ENCODE data around the gene ALDH16A1.

ALDH16A1 gene

GRCh38 chr19:49425178-49425577 is 27.8 kb upstream of the ALDH16A1 start, which contains the start of gene GFY:
GFY (plus strand) TSS chr19:49425388; CDS start chr19:49426431, 1,043 bp downstream.
- no peak for DNase-seq

- DNase-seq, result no peak
Measured at GRCh38 chr19:49425922-49426592, 27.0 kb upstream of the ALDH16A1 start.

DNA sequence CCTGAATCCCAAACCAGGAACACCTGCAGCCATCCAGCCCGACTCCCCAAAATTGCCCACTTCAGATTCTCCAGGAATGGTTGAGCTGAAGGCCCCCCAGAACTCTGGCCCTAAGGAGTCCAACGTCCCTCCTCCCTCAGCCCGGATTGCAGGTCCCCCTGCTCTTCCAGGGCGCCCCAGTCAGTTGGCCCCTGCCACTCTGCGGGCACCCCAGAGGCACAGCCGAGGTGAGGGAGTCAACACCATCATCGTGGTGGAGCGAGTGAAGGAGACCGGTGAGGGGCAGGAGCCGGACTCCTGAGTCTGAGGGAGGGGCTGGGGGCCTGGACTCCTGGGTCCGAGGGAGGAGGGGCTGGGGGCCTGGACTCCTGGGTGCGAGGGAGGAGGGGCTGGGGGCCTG is 25.7 kb upstream of the ALDH16A1 start:
- DNase-seq, result no peak

DNA sequence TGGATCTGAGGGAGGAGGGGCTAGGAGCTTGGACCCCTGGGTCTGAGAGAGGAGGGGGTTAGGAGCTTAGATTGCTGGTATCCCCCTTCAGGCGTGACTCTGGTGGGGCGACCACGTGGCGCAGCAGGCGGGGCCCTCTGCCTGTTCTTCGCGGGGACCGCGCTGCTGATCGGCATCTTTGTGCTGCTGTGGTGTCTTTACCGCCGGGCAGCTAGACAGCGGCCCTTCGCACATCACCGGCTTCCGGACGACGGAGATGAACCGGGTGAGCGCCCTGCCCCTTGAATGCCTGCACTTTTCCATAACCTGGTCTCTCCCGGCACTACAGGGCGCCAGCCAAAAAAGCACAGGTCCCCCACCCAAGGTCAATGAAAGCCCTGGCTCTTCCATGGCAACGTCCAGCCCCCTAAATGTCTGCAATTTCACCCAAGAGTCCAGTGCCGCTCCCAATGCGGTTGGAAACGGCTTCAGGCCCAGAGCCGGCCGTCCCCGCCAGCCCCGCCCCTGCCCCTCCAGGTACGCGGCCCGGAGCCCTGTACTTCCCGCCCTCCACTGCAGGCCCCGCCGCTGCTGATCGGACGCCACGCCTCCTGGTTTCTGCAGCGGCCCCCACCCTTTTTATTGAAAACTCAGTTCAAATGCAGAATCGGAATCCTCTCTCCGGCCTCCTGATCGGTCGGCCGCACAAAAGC is 25.0 kb upstream of the ALDH16A1 start:
- no peak for DNase-seq

DNA sequence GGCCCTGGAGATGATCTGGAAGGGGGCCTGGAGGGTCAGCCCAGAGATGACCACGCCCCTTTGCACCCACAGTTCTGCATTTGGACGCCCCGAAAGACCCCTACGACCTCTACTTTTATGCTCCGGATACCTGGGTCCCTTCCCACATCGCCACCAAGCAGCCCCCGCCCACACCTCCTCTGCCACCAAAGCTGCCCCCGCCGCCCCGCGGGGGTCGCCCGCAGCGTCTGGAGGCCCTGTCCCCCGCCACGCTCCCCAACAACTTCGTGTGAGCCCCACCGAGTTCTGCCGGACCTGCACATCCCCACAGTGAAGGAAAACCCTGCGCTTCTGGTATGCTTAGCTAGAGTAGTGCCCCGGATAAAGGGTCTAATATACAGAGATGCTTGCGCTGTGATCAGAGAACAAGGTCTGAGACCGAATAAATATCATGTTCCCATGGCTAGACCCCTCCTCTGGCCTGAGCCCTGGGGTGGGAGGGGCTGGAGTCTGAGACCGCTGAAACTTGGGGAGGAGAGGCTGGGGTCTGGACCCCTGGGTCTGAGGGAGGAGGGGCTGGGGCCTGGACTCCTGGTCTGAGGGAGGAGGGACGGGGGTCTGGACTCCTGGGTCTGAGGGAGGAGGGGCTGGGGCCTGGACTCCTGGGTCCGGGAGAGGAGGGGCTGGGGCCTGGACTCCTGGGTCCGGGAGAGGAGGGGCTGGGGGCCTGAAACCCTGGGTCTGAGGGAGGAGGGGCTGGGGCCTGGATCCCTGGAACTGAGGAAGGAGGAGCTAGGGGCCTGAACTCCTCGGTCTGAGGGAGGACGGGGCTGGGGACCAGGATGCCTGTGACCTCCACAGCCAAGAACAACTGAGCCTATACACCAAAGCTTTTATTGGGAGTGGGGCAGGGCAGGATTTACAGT is 24.2 kb upstream of the ALDH16A1 start:
- no peak for DNase-seq

DNA sequence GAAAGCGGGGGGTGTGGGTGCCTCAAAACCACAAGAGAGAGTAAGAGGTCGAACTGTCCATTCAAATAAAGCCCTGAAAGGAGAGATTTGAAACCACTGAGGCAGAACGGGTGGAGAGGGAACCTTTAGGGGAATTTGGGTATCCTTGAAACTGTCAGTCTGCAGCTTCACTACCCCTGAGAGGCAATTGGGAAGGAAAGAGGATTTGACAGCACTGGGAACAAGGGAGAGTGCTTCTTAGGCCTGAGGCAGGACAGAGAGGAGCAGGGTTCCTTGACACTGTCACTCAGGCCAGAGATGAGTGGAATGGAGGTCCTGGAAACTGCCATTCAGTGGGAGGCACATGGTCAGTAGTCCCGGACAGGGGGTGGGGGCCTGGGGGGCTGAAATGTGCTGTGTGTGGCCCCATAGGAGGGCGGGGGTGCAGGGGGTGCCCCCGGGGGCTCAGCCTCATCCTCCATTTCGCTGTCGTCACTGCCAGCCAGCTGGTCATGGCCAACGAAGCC is 22.8 kb upstream of the ALDH16A1 start:
- no peak for DNase-seq

GRCh38 chr19:49430678-49431329 is 22.2 kb upstream of the ALDH16A1 start:
- no peak for DNase-seq

- no peak for DNase-seq
Measured at GRCh38 chr19:49431330-49431749, 21.7 kb upstream of the ALDH16A1 start.

- DNase-seq, result no peak
Measured at GRCh38 chr19:49432141-49433073, 20.6 kb upstream of the ALDH16A1 start.

DNA sequence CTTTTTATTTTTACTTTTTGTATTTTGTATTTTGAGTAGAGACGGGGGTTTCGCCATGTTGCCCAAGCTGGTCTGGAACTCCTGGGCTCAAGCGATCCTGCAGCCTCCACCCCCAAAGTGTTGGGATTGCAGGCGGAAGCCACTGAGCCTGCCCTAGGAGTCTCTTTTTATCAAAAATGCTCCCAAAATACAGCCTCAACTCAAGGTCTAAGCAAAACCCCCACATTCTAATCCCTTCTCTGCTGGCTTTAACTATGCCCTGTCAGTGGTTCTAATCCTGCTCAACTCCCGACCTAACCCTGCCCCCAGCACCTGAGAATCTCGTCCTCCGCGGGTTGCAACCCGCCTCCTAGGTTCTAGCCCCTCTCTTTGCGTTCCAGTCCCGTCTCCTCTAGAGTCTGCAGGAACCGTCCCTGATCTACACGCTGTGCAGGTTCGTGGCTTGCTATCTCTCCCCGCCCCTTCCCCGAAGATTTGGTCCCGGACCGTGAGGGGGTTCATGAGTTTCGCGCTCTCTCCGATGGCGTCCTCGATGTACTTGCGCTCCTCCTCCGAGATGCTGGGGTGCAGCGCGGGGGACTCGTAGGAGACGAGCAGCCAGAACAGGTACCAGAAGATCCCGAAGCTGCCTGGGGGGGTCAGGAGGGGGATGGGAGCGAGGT is 19.7 kb upstream of the ALDH16A1 start:
- DNase-seq, result no peak

- DNase-seq, result no peak
Measured at GRCh38 chr19:49434907-49435583, 18.0 kb upstream of the ALDH16A1 start.

- DNase-seq, result no peak
Measured at GRCh38 chr19:49435670-49436069, 17.4 kb upstream of the ALDH16A1 start.

DNA sequence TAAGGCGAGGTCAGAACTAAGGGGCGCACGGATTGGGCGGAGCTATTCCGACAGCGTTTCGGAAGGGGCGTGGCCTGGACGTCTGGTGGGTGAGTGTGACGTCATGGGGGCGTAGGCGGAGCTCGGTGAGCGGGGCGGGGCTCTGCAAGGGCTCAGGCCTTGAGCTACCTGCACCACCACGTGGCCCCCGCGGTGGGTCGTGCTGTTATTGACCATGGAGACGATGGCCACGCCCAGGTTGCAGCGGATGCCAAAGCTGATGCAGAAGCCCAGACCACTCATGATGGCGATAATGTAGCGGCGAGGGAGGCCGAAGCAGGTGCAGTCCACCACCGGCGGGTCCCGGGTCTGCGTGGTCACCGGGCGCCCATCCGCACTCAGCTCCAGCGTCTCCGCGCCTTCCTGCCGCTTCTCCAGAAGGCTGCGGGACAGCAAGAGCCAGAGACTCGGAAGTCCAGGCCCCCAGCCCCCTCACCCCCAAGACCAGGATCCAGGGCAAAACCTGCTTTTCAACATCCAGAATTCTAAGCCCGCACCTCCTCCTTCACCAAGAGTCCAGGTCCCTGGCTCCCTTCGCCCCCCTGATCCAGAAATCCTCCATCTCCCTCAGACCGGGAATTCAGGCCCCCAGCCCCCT is 16.5 kb upstream of the ALDH16A1 start:
- DNase-seq, result no peak

DNA sequence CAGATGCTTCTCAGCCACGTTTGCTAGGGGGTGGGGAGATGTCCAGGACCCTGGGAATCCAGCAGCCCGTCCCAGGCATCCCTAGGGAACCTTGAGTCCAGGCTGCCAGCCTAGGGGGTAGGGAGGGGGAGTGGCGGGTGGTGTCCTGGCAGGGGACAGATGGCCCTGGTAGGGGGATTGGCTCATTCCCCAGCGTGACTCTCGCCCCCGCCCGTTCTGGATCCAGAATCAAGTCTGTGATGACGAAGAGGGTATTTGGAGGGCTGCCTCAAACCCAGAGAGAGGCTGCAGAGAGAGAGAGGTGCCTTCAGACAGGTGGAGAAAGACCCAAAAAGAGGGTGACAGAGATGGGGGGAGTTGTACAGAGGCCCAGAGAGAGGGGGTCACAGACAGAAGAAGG is 15.8 kb upstream of the ALDH16A1 start:
- no peak for DNase-seq

DNA sequence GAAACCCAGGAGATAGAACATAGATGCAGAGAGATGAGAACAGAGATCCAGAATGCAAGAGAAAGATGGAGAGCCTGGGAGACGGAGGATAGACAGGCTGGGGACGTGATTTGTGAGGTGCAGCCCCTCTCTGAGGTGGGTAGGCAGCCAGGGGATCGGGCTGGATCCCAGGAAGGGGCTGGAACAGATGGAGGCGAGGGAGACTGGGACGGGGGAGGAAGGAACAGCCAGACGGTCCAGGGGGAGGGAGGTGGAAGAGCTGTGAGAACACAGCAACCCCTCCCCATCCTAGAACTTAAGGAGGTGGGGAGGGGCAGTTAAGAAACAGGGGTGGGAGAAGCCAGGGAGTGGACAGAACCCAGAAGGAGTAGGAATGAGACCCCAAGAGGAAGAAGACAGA is 14.8 kb upstream of the ALDH16A1 start:
- DNase-seq, result no peak

- DNase-seq, result no peak
Measured at GRCh38 chr19:49439836-49440235, 13.2 kb upstream of the ALDH16A1 start.

GRCh38 chr19:49440439-49441209 is 12.4 kb upstream of the ALDH16A1 start:
- no peak for DNase-seq

DNA sequence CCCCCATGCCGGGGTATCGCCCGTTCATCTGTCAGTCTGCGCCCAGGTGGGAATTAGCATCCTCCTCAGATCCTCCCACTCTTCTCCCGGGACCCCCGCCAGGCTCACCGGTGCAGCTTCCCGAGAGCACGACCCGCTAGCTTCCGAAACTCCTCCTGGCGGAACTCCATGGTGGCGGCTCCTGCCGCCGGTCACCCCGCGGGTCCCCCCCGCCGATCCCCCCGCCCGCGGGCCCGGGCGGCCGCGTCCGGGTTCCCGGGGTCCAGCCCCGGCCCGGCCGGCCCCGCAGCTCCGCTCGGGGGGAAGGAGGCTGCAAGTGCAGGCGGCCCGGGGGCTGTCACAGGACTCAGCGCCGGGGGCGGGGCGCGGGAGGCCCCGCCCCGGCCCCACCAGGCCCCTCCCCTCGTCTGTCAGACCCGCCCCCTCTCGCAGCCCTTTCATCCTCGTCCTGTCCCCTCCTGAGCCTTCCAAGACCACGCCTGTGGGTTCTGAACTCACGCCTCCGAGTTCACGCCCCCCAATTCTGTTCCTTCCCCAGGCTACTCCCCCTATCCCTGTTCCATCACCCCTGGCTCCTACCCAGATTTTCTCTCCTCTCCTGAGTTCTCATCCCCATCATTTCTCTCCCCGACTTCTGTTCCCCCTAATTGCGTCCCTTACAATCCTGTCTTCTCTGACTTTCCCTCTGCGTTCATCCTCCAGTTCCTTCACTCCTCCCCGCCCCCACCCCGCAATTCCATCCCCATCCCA is 11.6 kb upstream of the ALDH16A1 start, which contains the start of gene SLC17A7:
SLC17A7 (minus strand) TSS at position 318 of the 750 bp plus-strand sequence; CDS start at position 170, 148 bp downstream.
- no peak for DNase-seq

Measured in NCI-H2107 (cell line).